Keratinocyte (primary cell): ENCODE results near the gene KIR2DL4. TPM values are rescaled to one million over a fixed set of nuclear protein-coding genes. Genes with fewer than 3 reads are reported as not detected.

Experiments
- DNase-seq: peaks from one replicate; pipeline ENCODE4 v3.0.0-alpha.2; 2011; ENCODE audit warnings: low read depth, missing footprints, low spot score
- FAIRE-seq: peaks from 2 replicates; lab custom pipeline; 2011; peaks lifted over from hg19 to GRCh38; lab: Jason Lieb, UNC
- H2AFZ ChIP-seq: 2 replicates; pipeline ENCODE4 v1.6.0; 2012; ENCODE audit warnings: low read length, control low read depth, inconsistent platforms; ENCODE audit not compliant: control insufficient read depth
- H3K27ac ChIP-seq: 2 replicates; pipeline ENCODE4 v1.5.1; 2011; ENCODE audit warnings: low read length; ENCODE audit not compliant: control insufficient read depth, insufficient read depth
- H3K27me3 ChIP-seq: 3 replicates; pipeline ENCODE4 v1.6.0; 2011; ENCODE audit warnings: low read length; ENCODE audit not compliant: control insufficient read depth, insufficient read depth; ENCODE audit errors: extremely low read depth
- H3K36me3 ChIP-seq, 2 experiments: 2 replicates in 1 of 2; 3 replicates in 1 of 2; pipeline ENCODE4 v1.5.1; 2011; ENCODE audit warnings: low read length in 2 of 2, mild to moderate bottlenecking in 1 of 2; ENCODE audit not compliant: control insufficient read depth in 2 of 2, insufficient read depth in 2 of 2; ENCODE audit errors: extremely low read depth in 1 of 2
- H3K4me1 ChIP-seq: 3 replicates; pipeline ENCODE4 v1.5.1; 2011; ENCODE audit warnings: low read length; ENCODE audit not compliant: control insufficient read depth, insufficient read depth; ENCODE audit errors: extremely low read depth
- H3K4me2 ChIP-seq: 3 replicates; pipeline ENCODE4 v1.6.0; 2011; ENCODE audit warnings: low read depth, low read length; ENCODE audit not compliant: control insufficient read depth, insufficient read depth; ENCODE audit errors: extremely low read depth
- H3K4me3 ChIP-seq, 3 experiments: fragments of 200-600 bp in 1 of 3; sonication (generic) in 1 of 3; 2 replicates in 2 of 3; 3 replicates in 1 of 3; pipeline ENCODE4 v1.5.1; 2011 to 2016; ENCODE audit warnings: low read length in 3 of 3, mild to moderate bottlenecking in 3 of 3, control low read depth in 2 of 3, inconsistent platforms in 1 of 3, low read depth in 1 of 3, mixed read lengths in 1 of 3, mixed run types in 1 of 3, moderate library complexity in 1 of 3; ENCODE audit not compliant: control insufficient read depth in 2 of 3, insufficient read depth in 2 of 3; ENCODE audit errors: extremely low read depth in 1 of 3
- H3K79me2 ChIP-seq: 2 replicates; pipeline ENCODE4 v1.6.0; 2012; ENCODE audit warnings: low read length; ENCODE audit not compliant: control insufficient read depth, insufficient read depth
- H3K9ac ChIP-seq: 3 replicates; pipeline ENCODE4 v1.6.0; 2011; ENCODE audit warnings: low read length; ENCODE audit not compliant: control insufficient read depth, insufficient read depth; ENCODE audit errors: extremely low read depth
- H3K9me1 ChIP-seq: 3 replicates; pipeline ENCODE4 v1.6.0; 2011; ENCODE audit warnings: low read length; ENCODE audit not compliant: control insufficient read depth, insufficient read depth; ENCODE audit errors: extremely low read depth
- H3K9me3 ChIP-seq: 2 replicates; pipeline ENCODE4 v1.5.1; 2012; ENCODE audit warnings: low read depth, low read length; ENCODE audit not compliant: control insufficient read depth
- H4K20me1 ChIP-seq: 3 replicates; pipeline ENCODE4 v1.6.0; 2011; ENCODE audit warnings: low read length; ENCODE audit not compliant: control insufficient read depth, insufficient read depth; ENCODE audit errors: extremely low read depth
- EZH2 ChIP-seq: IDR thresholded peaks from one replicate; pipeline ENCODE4 v1.6.1; 2012; ENCODE audit warnings: inconsistent platforms, mild to moderate bottlenecking, low read length, moderate library complexity
- dilution Hi-C: fragments of 300-500 bp; cut with MboI; formaldehyde crosslinking; loops from one replicate; pipeline ENCODE4 v1.7.0; 2020; ENCODE audit warnings: low sequenced_read_pairs; ENCODE audit not compliant: extremely low pct_ligation_motif_present
- polyA plus RNA-seq, 5 experiments: library from polyadenylated mRNA; depleted of rRNA in 3 of 5; stranded (reverse) in 3 of 5; stranded (forward) in 1 of 5; unstranded in 1 of 5; fragments of >200 nt; gene quantifications; 1 replicate in 1 of 5; 2 replicates in 3 of 5; 3 replicates in 1 of 5; pipeline versions ENCODE4 v1.2.1 to v1.2.3, GENCODE V29; 2011 to 2012; ENCODE audit warnings: missing spikeins in 2 of 5, low read depth in 1 of 5, low replicate concordance in 1 of 5
- TF ChIP-seq, protein P1 (sequence below), 3 experiments: IDR thresholded peaks in 1 of 3; conservative IDR thresholded peaks in 1 of 3; optimal IDR thresholded peaks in 1 of 3; 2 replicates in 2 of 3; 3 replicates in 1 of 3; pipeline versions ENCODE3 to v1.5.1; 2011; ENCODE audit warnings: low read length in 3 of 3, mild to moderate bottlenecking in 3 of 3, moderate library complexity in 2 of 3, control low read depth in 1 of 3, inconsistent platforms in 1 of 3; ENCODE audit not compliant: insufficient read depth in 2 of 3; ENCODE audit errors: extremely low read depth in 1 of 3

Gene KIR2DL4
- polyA plus RNA-seq, 1 donor (not counting 4 experiments of a cell fraction or from before 2014, with no cell fraction given) = not detected

DNA sequence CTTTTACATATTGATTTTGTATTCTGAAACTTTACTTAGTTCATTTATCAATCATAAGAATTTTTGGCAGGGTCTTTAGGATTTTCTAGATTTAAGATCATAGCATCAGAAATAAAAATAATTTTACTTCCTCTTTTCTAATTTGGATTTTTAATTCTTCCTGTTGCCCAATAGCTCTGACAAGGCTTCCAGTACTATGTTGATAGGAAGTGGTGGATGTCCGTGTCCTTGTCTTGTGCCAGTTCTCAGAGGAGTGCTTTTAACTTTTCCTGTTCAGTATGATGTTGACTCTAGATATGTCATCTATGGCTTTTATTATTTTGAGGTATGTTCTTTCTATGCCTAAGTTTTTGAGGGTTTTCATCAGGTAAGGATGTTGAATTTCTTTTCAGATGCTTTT lies 7.7 kb upstream of the KIR2DL4 start:
- Histone ChIP-seq H3K9me3 (peaks cover 2% of the 10 kb centered on the region), H3K4me3 (no peak overlapping the region), H3K9me1 (no peaks in the 10 kb centered on the region), H3K9ac (no peak overlapping the region), H3K27me3 (no peaks in the 10 kb centered on the region), H3K4me2 (no peak overlapping the region), H3K36me3 (no peaks in the 10 kb centered on the region), H3K27ac (no peak overlapping the region), H3K79me2 (no peaks in the 10 kb centered on the region), H2AFZ (no peak overlapping the region), H4K20me1 (no peaks in the 10 kb centered on the region), H3K4me1 (no peaks in the 10 kb centered on the region)
- FAIRE-seq (no peak), DNase-seq (no peak)
- dilution Hi-C loops = no loop called here
- no peak for TF ChIP-seq EZH2
- TF ChIP-seq, protein P1, sequence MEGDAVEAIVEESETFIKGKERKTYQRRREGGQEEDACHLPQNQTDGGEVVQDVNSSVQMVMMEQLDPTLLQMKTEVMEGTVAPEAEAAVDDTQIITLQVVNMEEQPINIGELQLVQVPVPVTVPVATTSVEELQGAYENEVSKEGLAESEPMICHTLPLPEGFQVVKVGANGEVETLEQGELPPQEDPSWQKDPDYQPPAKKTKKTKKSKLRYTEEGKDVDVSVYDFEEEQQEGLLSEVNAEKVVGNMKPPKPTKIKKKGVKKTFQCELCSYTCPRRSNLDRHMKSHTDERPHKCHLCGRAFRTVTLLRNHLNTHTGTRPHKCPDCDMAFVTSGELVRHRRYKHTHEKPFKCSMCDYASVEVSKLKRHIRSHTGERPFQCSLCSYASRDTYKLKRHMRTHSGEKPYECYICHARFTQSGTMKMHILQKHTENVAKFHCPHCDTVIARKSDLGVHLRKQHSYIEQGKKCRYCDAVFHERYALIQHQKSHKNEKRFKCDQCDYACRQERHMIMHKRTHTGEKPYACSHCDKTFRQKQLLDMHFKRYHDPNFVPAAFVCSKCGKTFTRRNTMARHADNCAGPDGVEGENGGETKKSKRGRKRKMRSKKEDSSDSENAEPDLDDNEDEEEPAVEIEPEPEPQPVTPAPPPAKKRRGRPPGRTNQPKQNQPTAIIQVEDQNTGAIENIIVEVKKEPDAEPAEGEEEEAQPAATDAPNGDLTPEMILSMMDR (optimal IDR thresholded peaks at IDR 0.05 in 1 of 3, IDR thresholded peaks at IDR 0.05 in 1 of 3, conservative IDR thresholded peaks at IDR 0.05 in 1 of 3; ENCODE audit: extremely low read depth in 1 of 3, insufficient read depth in 2 of 3, low read length in 3 of 3) = no peak

DNA sequence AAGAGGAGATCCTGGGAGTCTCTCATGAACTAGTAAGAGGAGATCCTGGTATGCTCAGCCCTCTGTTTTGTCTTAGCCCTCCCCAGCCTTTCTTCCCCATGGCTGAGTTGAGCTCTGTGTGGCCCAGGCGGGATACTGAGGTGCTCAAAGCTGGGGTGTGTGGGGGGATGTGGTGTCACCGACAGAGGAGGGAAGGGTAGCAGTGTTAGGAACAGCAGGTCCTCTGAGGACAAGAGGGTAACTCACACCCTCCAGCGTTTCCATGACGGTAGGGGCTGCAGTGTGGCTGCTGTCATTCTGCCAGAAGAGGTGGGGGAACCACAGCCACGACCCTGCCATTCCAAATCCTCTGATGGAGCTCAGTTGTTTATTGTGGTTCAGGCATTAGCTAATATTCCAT lies 691 bp downstream of the KIR2DL4 start:
- Histone ChIP-seq H2AFZ (no peak overlapping the region), H3K9me3 (peaks cover 14% of the 10 kb centered on the region), H3K9ac (no peak overlapping the region), H3K9me1 (no peaks in the 10 kb centered on the region), H3K4me3 (no peak overlapping the region), H3K4me2 (no peak overlapping the region), H3K79me2 (no peaks in the 10 kb centered on the region), H3K27me3 (no peaks in the 10 kb centered on the region), H3K36me3 (no peaks in the 10 kb centered on the region), H3K4me1 (no peaks in the 10 kb centered on the region), H3K27ac (no peak overlapping the region), H4K20me1 (no peaks in the 10 kb centered on the region)
- dilution Hi-C loops = no loop called here
- DNase-seq = no peak
- FAIRE-seq = no peak
- TF ChIP-seq, protein P1 (optimal IDR thresholded peaks at IDR 0.05 in 1 of 3, IDR thresholded peaks at IDR 0.05 in 1 of 3, conservative IDR thresholded peaks at IDR 0.05 in 1 of 3; ENCODE audit: extremely low read depth in 1 of 3, insufficient read depth in 2 of 3, low read length in 3 of 3) = no peak
- no peak for TF ChIP-seq EZH2
